Mucosa of rectum (tissue), 2 donors: ENCODE measurements around the gene IER5.

Experiments
- H3K27ac ChIP-seq, 2 donors: one replicate each; pipeline ENCODE4 v1.7.0; 2013; ENCODE audit warnings: inconsistent platforms in 2 of 2, low read depth in 2 of 2, low read length in 2 of 2
- H3K27me3 ChIP-seq, 2 donors: one replicate each; pipeline ENCODE4 v1.7.0; 2013; ENCODE audit warnings: low read length in 2 of 2; ENCODE audit not compliant: control insufficient read depth in 2 of 2, insufficient read depth in 2 of 2
- H3K36me3 ChIP-seq, 2 donors: one replicate each; pipeline ENCODE4 v1.7.0; 2013; ENCODE audit warnings: low read length in 2 of 2; ENCODE audit not compliant: control insufficient read depth in 2 of 2, insufficient read depth in 2 of 2
- H3K4me1 ChIP-seq, 2 donors: one replicate each; pipeline ENCODE4 v1.7.0; 2013; ENCODE audit warnings: low read length in 2 of 2, mild to moderate bottlenecking in 1 of 2; ENCODE audit not compliant: control insufficient read depth in 2 of 2, insufficient read depth in 2 of 2
- H3K4me3 ChIP-seq, 2 donors: one replicate each; pipeline ENCODE4 v1.7.0; 2013; ENCODE audit warnings: low read length in 2 of 2
- H3K9ac ChIP-seq, 2 donors: one replicate each; pipeline ENCODE4 v1.7.0; 2013; ENCODE audit warnings: low read length in 2 of 2, low read depth in 1 of 2, mild to moderate bottlenecking in 1 of 2
- H3K9me3 ChIP-seq, 2 donors: one replicate each; pipeline ENCODE4 v1.7.0; 2013; ENCODE audit warnings: low read length in 2 of 2; ENCODE audit not compliant: control insufficient read depth in 2 of 2
- donor health status: healthy.
- donor health status: Normal muscosa, but diverticular disease.

IER5 gene

GRCh38 chr1:181104790-181105133, 16.3 kb downstream of the IER5 start:
- H3K9ac ChIP-seq, result peak overlapping the region; percentile 69 to 94
- peaks cover 15 to 22% of the 10 kb centered on the region in 2 donors for H3K4me1 ChIP-seq
- H3K27ac ChIP-seq, result peak overlapping the region; percentile 80 to 86
- no peaks in the 10 kb centered on the region for H3K36me3 ChIP-seq
- no peaks in the 10 kb centered on the region for H3K27me3 ChIP-seq
- H3K9me3 ChIP-seq, result no peaks in the 10 kb centered on the region
- H3K4me3 ChIP-seq, result peak overlapping the region; percentile 76

- H3K27me3 ChIP-seq, result no peaks in the 10 kb centered on the region
Measured at GRCh38 chr1:181105134-181106021, 16.9 kb downstream of the IER5 start.

GRCh38 chr1:181106022-181106312, 17.5 kb downstream of the IER5 start:
- Histone ChIP-seq H3K27me3 (no peaks in the 10 kb centered on the region), H3K27ac (peak overlapping the region in 1 of 2 donors; percentile 48), H3K4me3 (peak overlapping the region; percentile 48 to 59), H3K9me3 (no peaks in the 10 kb centered on the region), H3K36me3 (no peaks in the 10 kb centered on the region), H3K9ac (peak overlapping the region in 1 of 2 donors; percentile 33), H3K4me1 (peaks cover 15 to 19% of the 10 kb centered on the region in 2 donors)

More at GRCh38 chr1:181105134-181106021, 16.9 kb downstream of the IER5 start:
- Histone ChIP-seq H3K4me1 (peaks cover 15 to 19% of the 10 kb centered on the region in 2 donors), H3K9ac (peak overlapping the region; percentile 69 to 94), H3K36me3 (no peaks in the 10 kb centered on the region), H3K27ac (peak overlapping the region; percentile 80 to 86), H3K9me3 (no peaks in the 10 kb centered on the region), H3K4me3 (peak overlapping the region; percentile 76)

GRCh38 chr1:181106479-181106878, 18.0 kb downstream of the IER5 start:
- Histone ChIP-seq H3K27me3 (no peaks in the 10 kb centered on the region), H3K9me3 (no peaks in the 10 kb centered on the region), H3K36me3 (no peaks in the 10 kb centered on the region), H3K9ac (no peak overlapping the region), H3K4me3 (no peak overlapping the region), H3K4me1 (peaks cover 15 to 18% of the 10 kb centered on the region in 2 donors), H3K27ac (no peak overlapping the region)

GRCh38 chr1:181107711-181108110, 19.2 kb downstream of the IER5 start:
- Histone ChIP-seq H3K9me3 (no peaks in the 10 kb centered on the region), H3K36me3 (no peaks in the 10 kb centered on the region), H3K4me3 (no peak overlapping the region), H3K27ac (no peak overlapping the region), H3K9ac (no peak overlapping the region), H3K4me1 (peaks cover 22 to 27% of the 10 kb centered on the region in 2 donors), H3K27me3 (no peaks in the 10 kb centered on the region)

GRCh38 chr1:181108304-181108867, 19.9 kb downstream of the IER5 start:
- Histone ChIP-seq H3K9me3 (no peaks in the 10 kb centered on the region), H3K36me3 (no peaks in the 10 kb centered on the region), H3K4me1 (peaks cover 24 to 28% of the 10 kb centered on the region in 2 donors), H3K27ac (no peak overlapping the region), H3K9ac (no peak overlapping the region), H3K4me3 (no peak overlapping the region), H3K27me3 (no peaks in the 10 kb centered on the region)

GRCh38 chr1:181110013-181110412, 21.5 kb downstream of the IER5 start:
- no peak overlapping the region for H3K9ac ChIP-seq
- H3K27me3 ChIP-seq, result no peaks in the 10 kb centered on the region
- H3K9me3 ChIP-seq, result no peaks in the 10 kb centered on the region
- no peaks in the 10 kb centered on the region for H3K36me3 ChIP-seq
- H3K4me1 ChIP-seq, result peaks cover 19 to 22% of the 10 kb centered on the region in 2 donors
- H3K4me3 ChIP-seq, result no peak overlapping the region
- no peak overlapping the region for H3K27ac ChIP-seq

- Histone ChIP-seq H3K27me3 (no peaks in the 10 kb centered on the region), H3K4me1 (peaks cover 13 to 22% of the 10 kb centered on the region in 2 donors), H3K27ac (no peak overlapping the region), H3K9me3 (no peaks in the 10 kb centered on the region), H3K4me3 (no peak overlapping the region), H3K36me3 (no peaks in the 10 kb centered on the region), H3K9ac (no peak overlapping the region)
Measured at GRCh38 chr1:181111559-181111958, 23.1 kb downstream of the IER5 start.

GRCh38 chr1:181112071-181112929, 23.8 kb downstream of the IER5 start:
- peaks cover 13 to 23% of the 10 kb centered on the region in 2 donors for H3K4me1 ChIP-seq
- no peaks in the 10 kb centered on the region for H3K9me3 ChIP-seq
- no peak overlapping the region for H3K9ac ChIP-seq
- no peak overlapping the region for H3K4me3 ChIP-seq
- H3K36me3 ChIP-seq, result no peaks in the 10 kb centered on the region
- peak overlapping the region in 1 of 2 donors; percentile 49 for H3K27ac ChIP-seq
- no peaks in the 10 kb centered on the region for H3K27me3 ChIP-seq
